H1 (cell line): ENCODE measurements around the gene TOM1.
"Not testable (repeated sequence)": the region's sequence is repeated elsewhere in the genome, so short reads cannot be mapped to it uniquely, and the experiment has no call there.

Experiments
- ATF2 ChIP-seq: IDR thresholded peaks from 2 replicates; pipeline ENCODE4 v1.6.1; 2012; ENCODE audit warnings: low read length, inconsistent platforms
- CTCF ChIP-seq, 3 experiments: IDR thresholded peaks; 1 replicate in 2 of 3; 2 replicates in 1 of 3; pipeline versions ENCODE4 v1.5.1 to v1.6.1; 2011; ENCODE audit warnings: low read length in 3 of 3, mild to moderate bottlenecking in 3 of 3, inconsistent platforms in 2 of 3, low read depth in 1 of 3, moderate library complexity in 1 of 3; ENCODE audit not compliant: insufficient read depth in 1 of 3; ENCODE audit errors: control extremely low read depth in 1 of 3
- EP300 ChIP-seq, 2 experiments: IDR thresholded peaks; 1 replicate in 1 of 2; 2 replicates in 1 of 2; pipeline ENCODE4 v1.6.1; 2011 to 2012; ENCODE audit warnings: low read depth in 2 of 2, low read length in 2 of 2, mild to moderate bottlenecking in 2 of 2, borderline replicate concordance in 1 of 2, inconsistent platforms in 1 of 2, moderate library complexity in 1 of 2
- JUND ChIP-seq: IDR thresholded peaks from 2 replicates; pipeline ENCODE4 v1.6.1; 2011; ENCODE audit warnings: mild to moderate bottlenecking, improper control_type of control experiment, low read length
- MAX ChIP-seq: IDR thresholded peaks from 2 replicates; pipeline ENCODE4 v1.6.1; 2012; ENCODE audit warnings: inconsistent platforms
- POLR2A ChIP-seq, 2 experiments: IDR thresholded peaks; 1 replicate in 1 of 2; 2 replicates in 1 of 2; pipeline ENCODE4 v1.6.1; 2011; ENCODE audit warnings: low read depth in 2 of 2, low read length in 2 of 2, mild to moderate bottlenecking in 2 of 2; ENCODE audit errors: control extremely low read depth in 1 of 2
- POLR2AphosphoS5 ChIP-seq: IDR thresholded peaks from 2 replicates; pipeline ENCODE4 v1.6.1; 2011; ENCODE audit warnings: low read depth, low read length
- SIN3A ChIP-seq, 2 experiments: IDR thresholded peaks in 1 of 2; conservative IDR thresholded peaks in 1 of 2; 2 replicates each; pipeline ENCODE4 v1.6.1; 2011 to 2012; ENCODE audit warnings: low read length in 2 of 2, improper control_type of control experiment in 1 of 2, low read depth in 1 of 2, mild to moderate bottlenecking in 1 of 2
- SRF ChIP-seq: IDR thresholded peaks from 2 replicates; pipeline ENCODE4 v1.6.1; 2011; ENCODE audit warnings: mild to moderate bottlenecking, low read depth, low read length, moderate library complexity
- SUZ12 ChIP-seq: fragments of 200-600 bp; sonication (generic); IDR thresholded peaks from 2 replicates; pipeline ENCODE4 v1.6.1; 2012; ENCODE audit warnings: mild to moderate bottlenecking, inconsistent platforms, low read length, moderate library complexity, mixed read lengths

- not testable (repeated sequence) for TF ChIP-seq SIN3A (conservative IDR thresholded peaks at IDR 0.05 in 1 of 2, IDR thresholded peaks at IDR 0.05 in 1 of 2; ENCODE audit: low read depth in 1 of 2, low read length in 2 of 2); POLR2AphosphoS5; POLR2A (IDR thresholded peaks at IDR 0.05; ENCODE audit: control extremely low read depth in 1 of 2, low read depth in 2 of 2, low read length in 2 of 2); MAX; ATF2; SRF; CTCF (IDR thresholded peaks at IDR 0.05; ENCODE audit: control extremely low read depth in 1 of 3, insufficient read depth in 1 of 3, low read depth in 1 of 3, low read length in 3 of 3); JUND; SUZ12; EP300 (IDR thresholded peaks at IDR 0.05; ENCODE audit: borderline replicate concordance in 1 of 2, low read depth in 2 of 2, low read length in 2 of 2)
Measured at GRCh38 chr22:35364230-35364629, 64.5 kb downstream of the TOM1 start.
